ENCODE measurements around the gene NHLRC1. TPM values are rescaled to one million over a fixed set of nuclear protein-coding genes. Genes with fewer than 3 reads are reported as not detected.
"Not testable (repeated sequence)": the region's sequence is repeated elsewhere in the genome, so short reads cannot be mapped to it uniquely, and the experiment has no call there.

Gene NHLRC1
- total RNA-seq, 1 experiment from 2014 or later: 1.5 TPM

- not testable (repeated sequence) for H3K27me3 ChIP-seq (ENCODE audit: control insufficient read depth, insufficient read depth, low read length); H3K36me3 ChIP-seq (replicated peaks; ENCODE audit: control insufficient read depth, insufficient read depth, low read length); H3K4me3 ChIP-seq (ENCODE audit: insufficient read depth, low read depth, low read length); DNase-seq
Measured at GRCh38 chr6:18151391-18151790, 28.9 kb upstream of the NHLRC1 start.

- Histone ChIP-seq H3K4me3 (ENCODE audit: insufficient read depth, low read depth, low read length) (no peak overlapping the region), H3K36me3 (replicated peaks; ENCODE audit: control insufficient read depth, insufficient read depth, low read length) (no peaks in the 10 kb centered on the region), H3K27me3 (ENCODE audit: control insufficient read depth, insufficient read depth, low read length) (no peaks in the 10 kb centered on the region)
- DNase-seq: no peak
Measured at GRCh38 chr6:18148304-18149025, 26.0 kb upstream of the NHLRC1 start.

GRCh38 chr6:18147616-18148015 lies 25.1 kb upstream of the NHLRC1 start:
- DNase-seq: no peak

GRCh38 chr6:18147160-18147559 lies 24.7 kb upstream of the NHLRC1 start:
- Histone ChIP-seq H3K4me3 (ENCODE audit: insufficient read depth, low read depth, low read length) (no peak overlapping the region), H3K27me3 (ENCODE audit: control insufficient read depth, insufficient read depth, low read length) (no peaks in the 10 kb centered on the region), H3K36me3 (replicated peaks; ENCODE audit: control insufficient read depth, insufficient read depth, low read length) (peaks cover under 1% of the 10 kb centered on the region)
- DNase-seq: no peak

More at GRCh38 chr6:18147616-18148015, 25.1 kb upstream of the NHLRC1 start:
- no peaks in the 10 kb centered on the region for H3K27me3 ChIP-seq (ENCODE audit: control insufficient read depth, insufficient read depth, low read length)
- no peaks in the 10 kb centered on the region; the same call in none of the 2 replicates for H3K36me3 ChIP-seq (replicated peaks; ENCODE audit: control insufficient read depth, insufficient read depth, low read length)
- H3K4me3 ChIP-seq (ENCODE audit: insufficient read depth, low read depth, low read length): no peak overlapping the region

- Histone ChIP-seq H3K36me3 (replicated peaks; ENCODE audit: control insufficient read depth, insufficient read depth, low read length) (peaks cover 2% of the 10 kb centered on the region), H3K4me3 (ENCODE audit: insufficient read depth, low read depth, low read length) (no peak overlapping the region), H3K27me3 (ENCODE audit: control insufficient read depth, insufficient read depth, low read length) (no peaks in the 10 kb centered on the region)
- DNase-seq: no peak
Measured at GRCh38 chr6:18142591-18142861, 20.0 kb upstream of the NHLRC1 start.

- H3K4me3 ChIP-seq (ENCODE audit: insufficient read depth, low read depth, low read length): no peak overlapping the region
- no peak for DNase-seq
- no peaks in the 10 kb centered on the region for H3K27me3 ChIP-seq (ENCODE audit: control insufficient read depth, insufficient read depth, low read length)
- peaks cover 2% of the 10 kb centered on the region for H3K36me3 ChIP-seq (replicated peaks; ENCODE audit: control insufficient read depth, insufficient read depth, low read length)
Measured at GRCh38 chr6:18141805-18142590, 19.5 kb upstream of the NHLRC1 start.

- no peak for DNase-seq
- no peak overlapping the region for H3K4me3 ChIP-seq (ENCODE audit: insufficient read depth, low read depth, low read length)
- H3K27me3 ChIP-seq (ENCODE audit: control insufficient read depth, insufficient read depth, low read length): no peaks in the 10 kb centered on the region
- peaks cover 2% of the 10 kb centered on the region for H3K36me3 ChIP-seq (replicated peaks; ENCODE audit: control insufficient read depth, insufficient read depth, low read length)
Measured at GRCh38 chr6:18139935-18140621, 17.6 kb upstream of the NHLRC1 start.

- peaks cover 2% of the 10 kb centered on the region for H3K36me3 ChIP-seq (replicated peaks; ENCODE audit: control insufficient read depth, insufficient read depth, low read length)
- H3K4me3 ChIP-seq (ENCODE audit: insufficient read depth, low read depth, low read length): no peak overlapping the region
- H3K27me3 ChIP-seq (ENCODE audit: control insufficient read depth, insufficient read depth, low read length): no peaks in the 10 kb centered on the region
- peak; percentile 22 for DNase-seq
Measured at GRCh38 chr6:18138906-18139305, 16.4 kb upstream of the NHLRC1 start.

GRCh38 chr6:18136260-18136659 lies 13.8 kb upstream of the NHLRC1 start:
- DNase-seq: no peak
- H3K4me3 ChIP-seq (ENCODE audit: insufficient read depth, low read depth, low read length): no peak overlapping the region
- H3K36me3 ChIP-seq (replicated peaks; ENCODE audit: control insufficient read depth, insufficient read depth, low read length): peaks cover 1% of the 10 kb centered on the region
- no peaks in the 10 kb centered on the region for H3K27me3 ChIP-seq (ENCODE audit: control insufficient read depth, insufficient read depth, low read length)

GRCh38 chr6:18135171-18135570 lies 12.7 kb upstream of the NHLRC1 start:
- no peak for DNase-seq
- Histone ChIP-seq H3K27me3 (ENCODE audit: control insufficient read depth, insufficient read depth, low read length) (no peaks in the 10 kb centered on the region), H3K36me3 (replicated peaks; ENCODE audit: control insufficient read depth, insufficient read depth, low read length) (peaks cover 1% of the 10 kb centered on the region), H3K4me3 (ENCODE audit: insufficient read depth, low read depth, low read length) (no peak overlapping the region)

GRCh38 chr6:18132346-18132745 lies 9.9 kb upstream of the NHLRC1 start:
- no peak overlapping the region for H3K4me3 ChIP-seq (ENCODE audit: insufficient read depth, low read depth, low read length)
- no peaks in the 10 kb centered on the region; the same call in none of the 2 replicates for H3K36me3 ChIP-seq (replicated peaks; ENCODE audit: control insufficient read depth, insufficient read depth, low read length)
- no peaks in the 10 kb centered on the region for H3K27me3 ChIP-seq (ENCODE audit: control insufficient read depth, insufficient read depth, low read length)
- DNase-seq: no peak

- H3K27me3 ChIP-seq (ENCODE audit: control insufficient read depth, insufficient read depth, low read length): peaks cover 9% of the 10 kb centered on the region; the same call in 1 of the 2 replicates
- H3K4me3 ChIP-seq (ENCODE audit: insufficient read depth, low read depth, low read length): no peak overlapping the region
- no peaks in the 10 kb centered on the region for H3K36me3 ChIP-seq (replicated peaks; ENCODE audit: control insufficient read depth, insufficient read depth, low read length)
- DNase-seq: no peak
Measured at GRCh38 chr6:18126121-18126520, 3.6 kb upstream of the NHLRC1 start.

- Histone ChIP-seq H3K36me3 (replicated peaks; ENCODE audit: control insufficient read depth, insufficient read depth, low read length) (no peaks in the 10 kb centered on the region), H3K4me3 (ENCODE audit: insufficient read depth, low read depth, low read length) (no peak overlapping the region)
- peak; percentile 68 for DNase-seq
Measured at GRCh38 chr6:18121580-18122127, 823 bp downstream of the NHLRC1 start.

GRCh38 chr6:18119236-18119635 lies 3.2 kb downstream of the NHLRC1 start:
- H3K27me3 ChIP-seq (ENCODE audit: control insufficient read depth, insufficient read depth, low read length): peaks cover 9% of the 10 kb centered on the region; the same call in 1 of the 2 replicates
- no peak overlapping the region for H3K4me3 ChIP-seq (ENCODE audit: insufficient read depth, low read depth, low read length)
- DNase-seq: no peak
- no peaks in the 10 kb centered on the region for H3K36me3 ChIP-seq (replicated peaks; ENCODE audit: control insufficient read depth, insufficient read depth, low read length)

More at GRCh38 chr6:18121580-18122127, 823 bp downstream of the NHLRC1 start:
- peaks cover 9% of the 10 kb centered on the region; the same call in 1 of the 2 replicates for H3K27me3 ChIP-seq (ENCODE audit: control insufficient read depth, insufficient read depth, low read length)

Data from H7 (cell line).